NCI-H1694 (cell line): ENCODE measurements around the gene MOB3B.
A peak's percentile ranks its signal among the peaks of the same experiment; 100 is the strongest.
"Not testable (repeated sequence)": the region's sequence is repeated elsewhere in the genome, so short reads cannot be mapped to it uniquely, and the experiment has no call there.

ENCODE experiments used
- DNase-seq: peaks from one replicate; lab custom pipeline; 2025; lab: John Stamatoyannopoulos, UW

Gene MOB3B

GRCh38 chr9:27474305-27474704 lies 55.3 kb downstream of the MOB3B start:
- no peak for DNase-seq

- peak; percentile 36 for DNase-seq
Measured at GRCh38 chr9:27473111-27473529, 56.5 kb downstream of the MOB3B start.

DNA sequence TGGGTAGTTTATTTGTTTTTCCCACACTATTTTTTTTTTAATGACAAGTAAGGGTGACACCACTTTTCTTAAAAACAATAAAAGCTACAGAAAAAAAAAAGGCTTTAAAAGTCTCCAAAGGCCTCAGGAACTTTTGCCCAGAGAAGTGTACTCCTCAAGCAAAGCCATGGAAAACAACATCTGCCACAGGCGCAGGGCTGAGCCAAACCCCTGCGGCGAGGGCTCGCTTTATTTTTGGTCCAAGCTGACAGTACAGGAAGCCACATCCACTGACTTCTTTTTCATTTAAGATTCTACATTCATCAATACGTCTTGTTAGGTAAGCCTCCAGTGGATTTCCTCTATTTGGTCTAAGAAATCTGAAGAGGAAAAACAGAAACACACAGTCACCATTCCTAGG lies 57.4 kb downstream of the MOB3B start:
- peak; percentile 32 for DNase-seq

GRCh38 chr9:27471789-27472188 lies 57.8 kb downstream of the MOB3B start:
- DNase-seq: no peak

DNA sequence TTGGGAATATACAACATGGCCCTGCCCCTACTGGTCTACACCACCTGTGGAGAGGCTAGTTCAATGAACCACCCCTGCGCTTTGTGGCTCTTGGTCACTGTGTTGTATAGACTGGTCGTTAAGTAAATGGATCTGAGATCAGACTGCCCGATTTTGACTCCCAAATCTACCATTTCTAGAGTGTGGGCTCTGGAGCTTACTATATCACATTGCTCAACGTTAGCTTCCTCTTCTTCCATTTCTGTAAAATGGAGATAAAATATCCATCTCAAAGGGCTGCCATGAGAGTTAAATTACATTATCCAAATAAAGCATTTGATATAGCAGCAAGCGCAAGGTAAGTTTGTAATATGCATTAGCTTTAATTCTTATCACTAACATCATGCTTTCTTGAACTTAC lies 58.2 kb downstream of the MOB3B start:
- no peak for DNase-seq

GRCh38 chr9:27470291-27470856 lies 59.2 kb downstream of the MOB3B start:
- DNase-seq: peak; percentile 81

DNA sequence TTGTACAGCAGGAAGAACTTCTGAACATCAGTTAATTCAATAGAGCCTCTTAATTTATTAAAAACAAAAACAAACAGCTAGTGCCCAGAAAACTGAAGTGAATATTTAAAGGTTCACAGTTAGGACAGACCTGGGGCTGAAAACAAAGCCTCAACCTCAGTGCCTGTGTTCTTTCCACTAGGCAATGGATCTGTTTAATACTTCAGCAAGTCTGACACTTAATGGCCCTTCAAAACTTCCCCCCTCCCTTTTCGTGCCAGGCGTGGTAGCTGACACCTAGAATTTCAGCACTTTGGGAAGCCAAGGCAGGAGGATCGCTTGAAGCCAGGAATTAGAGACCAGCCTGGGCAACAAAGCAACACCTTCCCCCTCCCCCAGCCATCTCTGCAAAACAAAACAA lies 60.1 kb downstream of the MOB3B start:
- DNase-seq: no peak

GRCh38 chr9:27468462-27469110 lies 61.0 kb downstream of the MOB3B start:
- DNase-seq: no peak

GRCh38 chr9:27468000-27468399 lies 61.6 kb downstream of the MOB3B start:
- no peak for DNase-seq

- DNase-seq: no peak
Measured at GRCh38 chr9:27467486-27467885, 62.1 kb downstream of the MOB3B start.

DNA sequence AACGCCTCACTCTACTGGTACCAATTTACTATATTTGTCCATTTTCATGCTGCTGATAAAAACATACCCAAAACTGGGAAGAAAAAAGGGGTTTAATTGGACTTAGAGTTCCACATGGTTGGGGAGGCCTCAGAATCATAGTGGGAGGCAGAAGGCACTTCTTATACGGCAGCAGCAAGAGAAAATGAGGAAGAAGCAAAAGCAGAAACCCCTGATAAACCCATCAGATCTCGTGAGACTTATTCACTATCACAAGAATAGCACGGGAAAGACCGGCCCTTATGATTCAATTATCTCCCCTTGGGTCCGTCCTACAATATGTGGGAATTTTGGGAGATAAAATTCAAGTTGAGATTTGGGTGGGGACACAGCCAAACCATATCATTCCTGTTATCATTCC lies 63.1 kb downstream of the MOB3B start:
- not testable (repeated sequence) for DNase-seq

DNA sequence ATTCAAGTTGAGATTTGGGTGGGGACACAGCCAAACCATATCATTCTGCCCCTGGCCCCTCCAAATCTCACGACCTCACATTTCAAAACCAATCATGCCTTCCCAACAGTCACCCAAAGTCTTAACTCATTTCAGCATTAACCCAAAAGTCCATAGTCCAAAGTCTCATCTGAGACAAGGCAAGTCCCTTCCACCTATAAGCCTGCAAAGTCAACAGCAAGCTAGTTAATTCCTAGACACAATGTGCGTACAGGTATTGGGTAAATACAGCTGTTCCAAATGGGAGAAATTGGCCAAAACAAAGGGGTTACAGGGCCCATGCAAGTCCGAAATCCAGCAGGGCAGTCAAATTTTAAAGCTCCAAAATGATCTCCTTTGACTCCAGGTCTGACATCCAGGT lies 64.7 kb downstream of the MOB3B start:
- DNase-seq: not testable (repeated sequence)

GRCh38 chr9:27462846-27463245 lies 66.8 kb downstream of the MOB3B start:
- DNase-seq: no peak

DNA sequence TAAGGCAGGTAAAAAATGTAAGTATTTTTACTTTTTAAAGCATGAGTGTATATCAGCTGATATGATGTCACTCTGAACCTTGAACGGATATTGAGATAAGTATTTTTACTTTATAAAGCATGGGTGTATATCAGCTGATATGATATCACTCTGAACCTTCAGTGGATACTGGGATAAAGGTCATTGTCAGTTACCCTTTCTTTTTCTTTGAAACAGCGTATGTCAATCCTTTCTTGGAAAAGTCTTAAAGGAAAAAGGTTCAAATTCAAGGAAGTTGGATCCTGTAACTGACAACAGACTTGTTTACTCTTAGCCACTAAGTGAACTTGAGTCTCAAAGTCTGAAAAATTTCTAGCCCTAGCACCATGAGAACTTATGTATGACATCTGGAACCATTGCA lies 67.2 kb downstream of the MOB3B start:
- DNase-seq: no peak

DNA sequence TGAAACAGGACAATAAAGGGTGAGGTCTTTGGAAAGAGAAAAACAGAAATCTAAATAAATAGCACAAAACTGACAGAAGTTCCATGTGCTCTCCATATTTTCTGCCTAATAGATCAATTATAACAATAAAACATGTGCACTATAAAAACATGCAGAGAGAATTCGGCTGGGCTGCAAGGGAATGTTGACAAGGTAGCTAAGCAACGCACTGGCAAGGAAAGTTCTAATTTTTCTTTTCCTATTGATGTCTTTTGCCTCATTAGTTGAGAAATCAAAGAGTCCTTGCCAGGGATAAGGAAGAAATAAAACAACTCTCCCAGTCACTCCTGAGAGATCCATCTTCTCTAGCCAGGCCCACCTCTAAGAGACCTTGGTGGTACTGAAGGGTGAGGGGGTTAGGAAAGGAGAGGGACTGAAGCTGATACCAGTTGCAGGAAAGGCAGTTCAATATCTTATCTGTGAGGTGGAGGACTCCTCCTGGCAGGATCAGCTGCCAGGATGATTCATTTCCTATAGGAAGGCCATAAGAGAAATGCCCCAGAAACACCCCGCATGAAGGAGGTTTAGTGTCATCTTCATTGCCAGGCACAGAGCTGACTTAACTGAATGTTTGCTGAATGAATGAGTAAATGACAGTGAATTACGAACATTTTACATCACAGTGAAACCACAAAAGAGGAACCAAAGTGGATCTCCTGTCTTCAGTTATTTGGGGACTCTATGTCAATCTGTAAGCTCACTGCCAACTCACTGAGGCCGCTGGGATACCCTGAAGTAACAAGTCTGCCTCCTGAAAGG lies 69.2 kb downstream of the MOB3B start:
- no peak for DNase-seq

DNA sequence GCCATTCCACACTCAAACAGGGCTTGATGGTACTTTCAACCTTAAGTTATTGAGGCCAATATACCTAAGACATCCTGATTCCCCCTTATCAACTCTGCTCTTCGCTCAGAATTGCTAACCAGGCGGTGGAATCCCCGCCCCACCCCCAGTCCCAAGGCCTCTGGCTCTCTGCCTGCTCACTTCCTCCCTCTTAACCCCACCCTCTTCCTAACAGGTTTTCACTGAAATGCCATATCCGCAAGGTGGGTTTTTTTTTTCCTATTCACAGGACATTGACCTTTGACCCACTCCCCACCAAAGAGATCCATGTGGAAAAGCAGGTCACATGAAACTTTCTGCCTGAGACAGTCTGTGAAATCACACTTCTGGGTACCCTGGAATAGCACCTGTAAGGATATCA lies 72.2 kb downstream of the MOB3B start:
- DNase-seq: no peak

- DNase-seq: no peak
Measured at GRCh38 chr9:27453860-27454553, 75.6 kb downstream of the MOB3B start.

- DNase-seq: no peak
Measured at GRCh38 chr9:27451207-27451797, 78.3 kb downstream of the MOB3B start.

GRCh38 chr9:27450752-27451151 lies 78.9 kb downstream of the MOB3B start:
- no peak for DNase-seq

DNA sequence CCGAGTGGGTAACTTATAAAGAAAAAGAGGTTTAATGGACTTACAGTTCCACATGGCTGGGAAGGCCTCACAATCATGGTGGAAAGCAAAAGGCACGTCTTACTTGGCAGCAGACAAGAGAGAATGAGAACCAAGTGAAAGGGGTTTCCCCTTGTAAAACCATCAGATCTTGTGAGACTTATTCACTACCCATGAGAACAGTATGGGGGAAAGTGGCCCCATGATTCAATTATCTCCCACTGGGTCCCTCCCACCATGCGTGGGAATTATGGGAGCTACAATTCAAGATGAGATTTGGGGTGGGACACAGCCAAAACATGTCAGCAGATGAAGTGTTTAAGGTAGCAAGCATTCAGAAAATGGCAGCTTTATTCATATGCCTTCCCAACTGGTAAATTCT lies 81.3 kb downstream of the MOB3B start:
- not testable (repeated sequence) for DNase-seq

- DNase-seq: peak; percentile 10
Measured at GRCh38 chr9:27447031-27447683, 82.5 kb downstream of the MOB3B start.

GRCh38 chr9:27445688-27446087 lies 83.9 kb downstream of the MOB3B start:
- DNase-seq: no peak
